GM08714 (cell line): ENCODE results near the gene C8B.

ENCODE experiments used
- H3K4me3 ChIP-seq: fragments of 200-500 bp; sonication (Bioruptor generic); 2 replicates; pipeline ENCODE4 v1.5.1; 2014; ENCODE audit warnings: mild to moderate bottlenecking, low read length, inconsistent platforms
- ZNF274 ChIP-seq: IDR thresholded peaks from 2 replicates; pipeline ENCODE4 v1.6.1; 2012; ENCODE audit warnings: mild to moderate bottlenecking, low read depth, low read length

Gene C8B

GRCh38 chr1:56911098-56911938, 54.5 kb downstream of the C8B start:
- H3K4me3 ChIP-seq, result no peak overlapping the region
- no peak for TF ChIP-seq ZNF274

- no peak overlapping the region for H3K4me3 ChIP-seq
- TF ChIP-seq ZNF274, result no peak
Measured at GRCh38 chr1:56910441-56910985, 55.3 kb downstream of the C8B start.

- TF ChIP-seq ZNF274, result no peak
- H3K4me3 ChIP-seq, result no peak overlapping the region
Measured at GRCh38 chr1:56908619-56909221, 57.1 kb downstream of the C8B start.

GRCh38 chr1:56905667-56906066, 60.1 kb downstream of the C8B start:
- TF ChIP-seq ZNF274, result no peak
- no peak overlapping the region for H3K4me3 ChIP-seq

GRCh38 chr1:56904663-56905397, 61.0 kb downstream of the C8B start:
- no peak overlapping the region for H3K4me3 ChIP-seq
- no peak for TF ChIP-seq ZNF274

- no peak overlapping the region for H3K4me3 ChIP-seq
- no peak for TF ChIP-seq ZNF274
Measured at GRCh38 chr1:56903778-56904177, 62.0 kb downstream of the C8B start.

- no peak for TF ChIP-seq ZNF274
Measured at GRCh38 chr1:56901716-56902115, 64.1 kb downstream of the C8B start.

GRCh38 chr1:56898879-56899278, 66.9 kb downstream of the C8B start:
- no peak overlapping the region for H3K4me3 ChIP-seq
- no peak for TF ChIP-seq ZNF274

More at GRCh38 chr1:56901716-56902115, 64.1 kb downstream of the C8B start:
- H3K4me3 ChIP-seq, result no peak overlapping the region

- TF ChIP-seq ZNF274, result no peak
- H3K4me3 ChIP-seq, result no peak overlapping the region
Measured at GRCh38 chr1:56898005-56898373, 67.8 kb downstream of the C8B start.

GRCh38 chr1:56897150-56898004, 68.4 kb downstream of the C8B start:
- no peak overlapping the region for H3K4me3 ChIP-seq
- TF ChIP-seq ZNF274, result no peak

GRCh38 chr1:56894014-56894413, 71.8 kb downstream of the C8B start:
- no peak overlapping the region for H3K4me3 ChIP-seq
- no peak for TF ChIP-seq ZNF274

- no peak for TF ChIP-seq ZNF274
Measured at GRCh38 chr1:56890229-56890628, 75.6 kb downstream of the C8B start.

GRCh38 chr1:56881417-56881816, 84.4 kb downstream of the C8B start:
- no peak for TF ChIP-seq ZNF274
- no peak overlapping the region for H3K4me3 ChIP-seq

More at GRCh38 chr1:56890229-56890628, 75.6 kb downstream of the C8B start:
- no peak overlapping the region for H3K4me3 ChIP-seq

- no peak for TF ChIP-seq ZNF274
- H3K4me3 ChIP-seq, result no peak overlapping the region
Measured at GRCh38 chr1:56880774-56881173, 85.0 kb downstream of the C8B start.
